Prostate gland (tissue), 2 donors: ENCODE results near the gene SEMA3G. TPM values are rescaled to one million over a fixed set of nuclear protein-coding genes. Genes with fewer than 3 reads are reported as not detected.

ENCODE experiments used
- DNase-seq: peaks from one replicate; pipeline ENCODE4 v3.0.0-alpha.2; 2019; ENCODE audit warnings: low spot score
- H3K27ac ChIP-seq, 2 donors: fragments of 200-600 bp; sonication (generic); 2 replicates each; pipeline ENCODE4 v1.5.1; 2017 to 2019
- H3K27me3 ChIP-seq: fragments of 200-600 bp; sonication (generic); replicated peaks from 2 replicates; pipeline ENCODE4 v1.5.1; 2019; ENCODE audit not compliant: insufficient read depth
- H3K36me3 ChIP-seq, 2 donors: fragments of 200-600 bp; sonication (generic); 1 replicate in 1 of 2; 2 replicates in 1 of 2; pipeline versions ENCODE4 v1.5.1 to v1.8.1; 2017 to 2019
- H3K4me1 ChIP-seq: fragments of 200-600 bp; sonication (generic); replicated peaks from 2 replicates; pipeline ENCODE4 v1.5.1; 2019
- H3K4me3 ChIP-seq, 2 donors: fragments of 200-600 bp; sonication (generic); 2 replicates each; pipeline ENCODE4 v1.5.1; 2017 to 2019
- H3K9me3 ChIP-seq: fragments of 200-600 bp; sonication (generic); 2 replicates; pipeline ENCODE4 v1.5.1; 2017
- CTCF ChIP-seq, 4 experiments: fragments of 200-600 bp in 2 of 4; fragments of 450-650 bp in 2 of 4; sonication (generic) in 2 of 4; IDR thresholded peaks; 1 replicate in 3 of 4; 2 replicates in 1 of 4; pipeline ENCODE4 v1.5.1; 2016 to 2019; ENCODE audit warnings: antibody characterized with exemption in 4 of 4, mild to moderate bottlenecking in 2 of 4, moderate library complexity in 2 of 4
- POLR2A ChIP-seq: fragments of 450-650 bp; IDR thresholded peaks from one replicate; pipeline ENCODE4 v1.6.1; 2016; ENCODE audit warnings: antibody characterized with exemption, mild to moderate bottlenecking
- POLR2AphosphoS5 ChIP-seq: sonication (generic); formaldehyde crosslinking; IDR thresholded peaks from one replicate; pipeline ENCODE4 v1.6.1; 2017; ENCODE audit warnings: antibody characterized with exemption
- WGBS: methylation state at CpG from one replicate; pipeline ENCODE4 v1.1.5; 2018; 5-methylcytosine and 5-hydroxymethylcytosine counted together
- intact Hi-C: fragments of 100-400 bp; cut with DNase I; formaldehyde crosslinking; loops from one replicate; pipeline ENCODE4 v1.14.2; 2022
- total RNA-seq, 2 donors: library from RNA; depleted of rRNA; stranded (reverse); fragments of >200 nt; gene quantifications; one replicate each; pipeline ENCODE4 v1.1.0, GENCODE V29; 2016

The SEMA3G gene
- total RNA-seq, 2 donors from 2014 or later, result 3.5 to 7.6 TPM

- peaks cover 17% of the 10 kb centered on the region for H3K4me1 ChIP-seq
- no peak for TF ChIP-seq POLR2A
- TF ChIP-seq POLR2AphosphoS5, result no peak
- no peak for TF ChIP-seq CTCF (IDR thresholded peaks at IDR 0.05)
These were observed 39.8 kb downstream of the SEMA3G start for GRCh38 chr3:52405066-52405465.

GRCh38 chr3:52404391-52404790, 40.5 kb downstream of the SEMA3G start:
- DNase-seq, result no peak
- peaks cover 19 to 20% of the 10 kb centered on the region in 2 donors for H3K36me3 ChIP-seq
- no peaks in the 10 kb centered on the region for H3K9me3 ChIP-seq
- H3K27ac ChIP-seq, result no peak overlapping the region
- intact Hi-C loops, result no loop called here
- H3K27me3 ChIP-seq, result no peaks in the 10 kb centered on the region
- TF ChIP-seq POLR2A (no peak), POLR2AphosphoS5 (no peak), CTCF (IDR thresholded peaks at IDR 0.05) (no peak)
- WGBS, result 89% methylated on average over 10 of the region's 10 CpGs
- H3K4me1 ChIP-seq, result peaks cover 17% of the 10 kb centered on the region
- H3K4me3 ChIP-seq, result no peak overlapping the region

More at GRCh38 chr3:52405066-52405465, 39.8 kb downstream of the SEMA3G start:
- WGBS, result 94% methylated on average over 6 of the region's 6 CpGs
- H3K4me3 ChIP-seq, result no peak overlapping the region
- DNase-seq, result no peak
- H3K27me3 ChIP-seq, result no peaks in the 10 kb centered on the region
- H3K27ac ChIP-seq, result no peak overlapping the region
- intact Hi-C loops, result no loop called here
- no peaks in the 10 kb centered on the region for H3K9me3 ChIP-seq
- peaks cover 19 to 20% of the 10 kb centered on the region in 2 donors for H3K36me3 ChIP-seq

- Histone ChIP-seq H3K27ac (no peak overlapping the region), H3K9me3 (no peaks in the 10 kb centered on the region), H3K4me3 (no peak overlapping the region), H3K36me3 (peaks cover 19 to 20% of the 10 kb centered on the region in 2 donors), H3K4me1 (peaks cover 13% of the 10 kb centered on the region), H3K27me3 (no peaks in the 10 kb centered on the region)
- intact Hi-C loops, result no loop called here
- TF ChIP-seq POLR2A (no peak), CTCF (IDR thresholded peaks at IDR 0.05) (no peak), POLR2AphosphoS5 (no peak)
- no peak for DNase-seq
- 85% methylated on average over 3 of the region's 3 CpGs for WGBS
These were observed 40.9 kb downstream of the SEMA3G start for GRCh38 chr3:52403955-52404354.

- peaks cover 7% of the 10 kb centered on the region for H3K4me1 ChIP-seq
- 93% methylated on average over 18 of the region's 19 CpGs for WGBS
- H3K36me3 ChIP-seq, result peaks cover 19 to 20% of the 10 kb centered on the region in 2 donors
- H3K27me3 ChIP-seq, result no peaks in the 10 kb centered on the region
- DNase-seq, result no peak
- no peak overlapping the region for H3K27ac ChIP-seq
- no peaks in the 10 kb centered on the region for H3K9me3 ChIP-seq
- intact Hi-C loops, result no loop called here
- H3K4me3 ChIP-seq, result no peak overlapping the region
- TF ChIP-seq POLR2A, result no peak
These were observed 41.5 kb downstream of the SEMA3G start for GRCh38 chr3:52403271-52403841.

GRCh38 chr3:52402706-52403270, 42.1 kb downstream of the SEMA3G start:
- intact Hi-C loops, result no loop called here
- no peaks in the 10 kb centered on the region for H3K9me3 ChIP-seq
- TF ChIP-seq POLR2AphosphoS5, result no peak
- TF ChIP-seq CTCF (IDR thresholded peaks at IDR 0.05), result no peak
- TF ChIP-seq POLR2A, result no peak
- DNase-seq, result no peak
- no peaks in the 10 kb centered on the region for H3K27me3 ChIP-seq
- H3K36me3 ChIP-seq, result peaks cover 19 to 20% of the 10 kb centered on the region in 2 donors
- peaks cover 5% of the 10 kb centered on the region for H3K4me1 ChIP-seq
- 89% methylated on average over 11 of the region's 11 CpGs for WGBS
- no peak overlapping the region for H3K4me3 ChIP-seq
- no peak overlapping the region for H3K27ac ChIP-seq
